Stomach (tissue), 9 donors: Measurements from ENCODE around the gene TH. TPM values are rescaled to one million over a fixed set of nuclear protein-coding genes. Genes with fewer than 3 reads are reported as not detected.
"Not testable (repeated sequence)": the region's sequence is repeated elsewhere in the genome, so short reads cannot be mapped to it uniquely, and the experiment has no call there.

Experiments used
- DNase-seq, 2 donors: peaks; one replicate each; pipeline versions ENCODE4 v3.0.0 to v3.0.0-alpha.2; 2013 to 2019
- H3K27ac ChIP-seq, 5 donors: fragments of 200-600 bp in 4 of 5; sonication (generic) in 4 of 5; one replicate each; pipeline ENCODE4 v1.5.1; 2013 to 2019; ENCODE audit warnings: mild to moderate bottlenecking in 1 of 5, moderate library complexity in 1 of 5
- H3K27me3 ChIP-seq, 3 donors: fragments of 200-600 bp; sonication (generic); one replicate each; pipeline ENCODE4 v1.5.1; 2017 to 2019; ENCODE audit warnings: mixed run types in 1 of 3
- H3K36me3 ChIP-seq, 4 donors: fragments of 200-600 bp; sonication (generic); 1 replicate in 3 of 4; 2 replicates in 1 of 4; pipeline ENCODE4 v1.5.1; 2016 to 2019
- H3K4me1 ChIP-seq, 4 donors: fragments of 200-600 bp; sonication (generic); one replicate each; pipeline ENCODE4 v1.5.1; 2016 to 2019
- H3K4me3 ChIP-seq, 4 donors: fragments of 200-600 bp; sonication (generic) in 3 of 4; one replicate each; pipeline ENCODE4 v1.5.1; 2016 to 2019; ENCODE audit warnings: mild to moderate bottlenecking in 1 of 4
- H3K9me3 ChIP-seq, 4 donors: fragments of 200-600 bp; sonication (generic); one replicate each; pipeline ENCODE4 v1.5.1; 2016 to 2019
- EP300 ChIP-seq: sonication (generic); formaldehyde crosslinking; IDR thresholded peaks from one replicate; pipeline ENCODE4 v1.6.1; 2017; ENCODE audit warnings: antibody characterized with exemption
- POLR2A ChIP-seq, 4 donors: fragments of 450-650 bp; IDR thresholded peaks; one replicate each; pipeline ENCODE4 v1.6.1; 2016; ENCODE audit warnings: antibody characterized with exemption in 4 of 4, control low read depth in 2 of 4, mild to moderate bottlenecking in 1 of 4, moderate library complexity in 1 of 4
- POLR2AphosphoS5 ChIP-seq, 3 donors: sonication (generic); formaldehyde crosslinking; IDR thresholded peaks; one replicate each; pipeline ENCODE4 v1.6.1; 2016; ENCODE audit warnings: antibody characterized with exemption in 3 of 3
- WGBS, 5 donors: extraction: QIAGEN DNeasy Blood & Tissue Kit in 3 of 5; methylation state at CpG; one replicate each; pipeline versions ENCODE4 v1.1.5 to v1.1.7; 2013 to 2018; 5-methylcytosine and 5-hydroxymethylcytosine counted together
- intact Hi-C: fragments of 100-400 bp; cut with DNase I; formaldehyde crosslinking; loops from one replicate; pipeline ENCODE4 v1.15.1; 2023; ENCODE audit warnings: low total_unique reads
- polyA plus RNA-seq, 3 donors: library from polyadenylated mRNA; stranded (reverse); fragments of 200-250 nt; gene quantifications; one replicate each; pipeline ENCODE4 v1.2.3, GENCODE V29; 2013
- total RNA-seq, 5 donors: library from RNA; depleted of rRNA; stranded (reverse); fragments of >200 nt; gene quantifications; one replicate each; pipeline versions ENCODE4 v1.1.0 to v1.2.3, GENCODE V29; 2014 to 2016
- TF ChIP-seq, protein P1 (sequence below), 7 experiments: fragments of 450-650 bp in 4 of 7; fragments of 200-600 bp in 3 of 7; sonication (generic) in 3 of 7; IDR thresholded peaks; one replicate each; pipeline ENCODE4 v1.5.1; 2016 to 2019; ENCODE audit warnings: antibody characterized with exemption in 7 of 7, control low read depth in 2 of 7, mild to moderate bottlenecking in 1 of 7
- donor health status: healthy with polysubstance abuse.
- donor health status: Bipolar disorder and iron deficiency.
- donor health status: healthy.

TH gene
- total and polyA plus RNA-seq, 8 donors = 0.13 to 1.7 TPM; not detected in 6

DNA sequence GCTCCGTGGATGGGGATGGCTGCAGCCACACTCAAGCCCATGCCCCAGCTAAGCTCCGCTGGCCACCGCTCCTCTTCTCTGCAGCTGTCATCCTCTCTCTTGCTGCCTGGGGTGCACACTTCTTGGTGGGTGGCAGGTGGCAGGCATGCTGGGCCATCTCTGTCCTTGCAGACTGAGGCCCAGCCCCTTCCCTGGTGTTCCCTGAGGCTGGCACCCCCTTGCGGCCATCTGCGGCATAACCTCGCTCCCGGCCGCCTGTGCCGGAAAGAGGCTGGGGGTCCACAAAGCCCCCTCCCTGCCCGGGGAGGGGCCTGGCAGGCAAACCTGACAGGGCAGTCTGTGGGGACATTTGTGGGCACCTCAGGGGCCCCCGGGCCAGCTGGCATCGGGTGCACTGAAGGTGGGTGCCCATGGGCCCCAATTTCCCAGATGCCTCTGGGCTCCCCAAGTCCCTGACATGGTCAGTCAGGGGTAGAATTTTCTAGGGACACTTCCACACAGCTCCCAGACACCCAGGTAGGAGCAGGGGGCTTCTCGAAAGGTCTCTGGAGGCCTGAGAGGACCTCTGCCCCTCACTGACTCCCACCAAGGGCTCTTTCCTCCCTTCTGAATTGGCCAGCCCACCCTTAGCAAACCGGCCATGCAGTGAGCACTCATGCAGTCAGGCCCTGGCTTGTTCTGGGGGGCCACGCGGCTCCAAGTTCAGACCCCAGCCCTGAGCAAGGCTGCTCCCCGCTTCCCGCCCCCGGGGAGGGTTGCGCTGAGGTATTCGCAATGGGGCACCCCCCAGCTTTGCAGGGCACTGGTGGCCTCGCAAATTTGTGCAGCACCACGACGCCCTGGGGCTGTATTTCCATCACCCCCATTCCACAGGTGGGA is 23.5 kb upstream of the TH start:
- peaks cover 0 to 57% (median 10%) of the 10 kb centered on the region in 3 donors for H3K27me3 ChIP-seq
- H3K4me1 ChIP-seq = peaks cover 7 to 21% (median 14%) of the 10 kb centered on the region in 4 donors
- 53 to 73% (median 58%) methylated on average over 17 to 24 of the region's 24 CpGs for WGBS, 5 donors
- H3K4me3 ChIP-seq = no peak overlapping the region
- H3K27ac ChIP-seq = no peak overlapping the region
- TF ChIP-seq POLR2A (IDR thresholded peaks at IDR 0.05) (no peak), EP300 (no peak), POLR2AphosphoS5 (IDR thresholded peaks at IDR 0.05) (no peak)
- TF ChIP-seq, protein P1, sequence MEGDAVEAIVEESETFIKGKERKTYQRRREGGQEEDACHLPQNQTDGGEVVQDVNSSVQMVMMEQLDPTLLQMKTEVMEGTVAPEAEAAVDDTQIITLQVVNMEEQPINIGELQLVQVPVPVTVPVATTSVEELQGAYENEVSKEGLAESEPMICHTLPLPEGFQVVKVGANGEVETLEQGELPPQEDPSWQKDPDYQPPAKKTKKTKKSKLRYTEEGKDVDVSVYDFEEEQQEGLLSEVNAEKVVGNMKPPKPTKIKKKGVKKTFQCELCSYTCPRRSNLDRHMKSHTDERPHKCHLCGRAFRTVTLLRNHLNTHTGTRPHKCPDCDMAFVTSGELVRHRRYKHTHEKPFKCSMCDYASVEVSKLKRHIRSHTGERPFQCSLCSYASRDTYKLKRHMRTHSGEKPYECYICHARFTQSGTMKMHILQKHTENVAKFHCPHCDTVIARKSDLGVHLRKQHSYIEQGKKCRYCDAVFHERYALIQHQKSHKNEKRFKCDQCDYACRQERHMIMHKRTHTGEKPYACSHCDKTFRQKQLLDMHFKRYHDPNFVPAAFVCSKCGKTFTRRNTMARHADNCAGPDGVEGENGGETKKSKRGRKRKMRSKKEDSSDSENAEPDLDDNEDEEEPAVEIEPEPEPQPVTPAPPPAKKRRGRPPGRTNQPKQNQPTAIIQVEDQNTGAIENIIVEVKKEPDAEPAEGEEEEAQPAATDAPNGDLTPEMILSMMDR (IDR thresholded peaks at IDR 0.05) = peak in 5 of 7 experiments; percentile 42 to 90 (median 66)
- peak; percentile 53 to 74 for DNase-seq
- H3K9me3 ChIP-seq = no peaks in the 10 kb centered on the region
- no peaks in the 10 kb centered on the region for H3K36me3 ChIP-seq
- intact Hi-C loops = loop anchor here (2.0 to 5.0 kb wide), 3 partner anchors 102 to 226 kb away; no protein-coding TSS in a partner anchor

- H3K36me3 ChIP-seq, H3K27ac ChIP-seq, H3K4me3 ChIP-seq, H3K9me3 ChIP-seq: not testable (repeated sequence)
- intact Hi-C loops = loop anchor here (2.0 kb wide), 1 partner anchor 227 kb away; no protein-coding TSS in a partner anchor
- Histone ChIP-seq H3K27me3 (peaks cover 0 to 61% (median 13%) of the 10 kb centered on the region in 3 donors), H3K4me1 (peaks cover 7 to 21% (median 14%) of the 10 kb centered on the region in 4 donors)
- DNase-seq = peak in 1 of 2 donors; percentile 37
- 41 to 60% (median 48%) methylated on average over 15 to 18 of the region's 20 CpGs for WGBS, 5 donors
These were observed 22.4 kb upstream of the TH start for GRCh38 chr11:2193888-2194595.

DNA sequence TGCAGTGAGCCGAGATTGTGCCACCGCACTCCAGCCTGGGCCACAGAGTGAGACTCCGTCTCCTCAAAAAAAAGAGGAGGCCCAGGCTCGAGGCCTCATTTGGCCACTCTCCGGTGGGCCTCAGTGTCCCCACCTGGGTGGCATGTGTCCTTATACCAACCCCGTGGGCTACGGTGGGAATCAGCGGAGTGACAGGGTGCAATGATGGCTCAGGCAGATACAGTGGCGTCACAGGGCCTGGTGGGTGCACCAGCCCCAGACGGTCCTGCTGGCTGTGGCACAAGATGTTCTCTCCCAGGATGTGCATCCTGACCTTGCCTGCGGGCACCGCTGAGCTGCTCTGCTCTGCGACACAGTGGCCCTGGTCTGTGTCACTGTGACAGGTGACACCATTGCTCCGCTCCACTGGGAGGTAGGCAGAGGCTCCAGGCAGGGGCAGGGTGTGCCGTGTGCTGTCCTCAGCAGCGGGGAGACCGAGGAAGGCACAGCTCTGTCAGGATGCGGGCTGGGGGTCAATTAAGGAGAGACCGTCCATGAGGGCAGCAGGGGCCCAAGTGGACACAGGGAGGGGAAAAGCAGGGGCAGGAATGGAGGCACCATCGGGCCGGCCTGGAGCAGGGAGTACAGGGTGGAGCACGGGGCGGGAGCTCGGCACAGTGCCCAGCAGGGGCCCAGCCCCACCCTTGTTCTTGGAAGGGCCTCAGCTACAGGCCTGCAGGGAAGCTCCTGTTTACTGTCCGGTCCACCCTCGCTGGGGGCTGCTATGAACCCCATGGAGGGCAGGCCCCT is 21.7 kb upstream of the TH start:
- no peaks in the 10 kb centered on the region for H3K36me3 ChIP-seq
- TF ChIP-seq POLR2A (IDR thresholded peaks at IDR 0.05) (no peak), POLR2AphosphoS5 (IDR thresholded peaks at IDR 0.05) (no peak), EP300 (no peak)
- TF ChIP-seq, protein P1 (IDR thresholded peaks at IDR 0.05) = no peak
- intact Hi-C loops = no loop called here
- peak; percentile 57 to 81 for DNase-seq
- H3K27ac ChIP-seq = no peak overlapping the region
- H3K4me3 ChIP-seq = no peak overlapping the region
- peaks cover 7 to 21% (median 14%) of the 10 kb centered on the region in 4 donors for H3K4me1 ChIP-seq
- WGBS, 5 donors = 59 to 90% (median 61%) methylated on average over 15 to 26 of the region's 26 CpGs
- H3K27me3 ChIP-seq = peaks cover 0 to 69% (median 13%) of the 10 kb centered on the region in 3 donors
- H3K9me3 ChIP-seq = no peaks in the 10 kb centered on the region

DNA sequence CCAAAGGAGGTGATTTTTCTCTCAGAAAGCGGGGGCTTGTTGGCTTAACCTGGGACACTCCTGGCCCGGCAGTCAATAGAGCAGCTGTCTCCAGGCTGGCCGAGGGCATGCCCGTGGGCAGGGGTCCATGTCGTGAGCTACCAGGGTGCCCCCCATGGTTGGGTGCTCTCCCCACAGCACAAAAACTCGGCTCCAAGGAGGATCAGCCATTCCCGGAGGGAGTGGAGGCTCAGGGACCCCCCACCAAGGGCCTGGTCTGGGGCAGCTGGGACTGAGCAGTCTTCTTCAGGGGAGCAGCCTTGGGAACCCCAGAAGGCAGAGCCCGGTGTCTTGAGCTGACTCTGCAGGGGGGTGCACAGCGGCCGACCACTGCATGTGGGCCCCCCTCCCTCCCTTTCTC is 20.8 kb upstream of the TH start:
- Histone ChIP-seq H3K27me3 (peaks cover 0 to 76% (median 13%) of the 10 kb centered on the region in 3 donors), H3K36me3 (no peaks in the 10 kb centered on the region), H3K4me3 (no peak overlapping the region), H3K27ac (no peak overlapping the region), H3K9me3 (no peaks in the 10 kb centered on the region), H3K4me1 (peaks cover 7 to 21% (median 13%) of the 10 kb centered on the region in 4 donors)
- 77 to 85% (median 82%) methylated on average over 6 to 10 of the region's 10 CpGs for WGBS, 5 donors
- intact Hi-C loops = no loop called here
- no peak for DNase-seq
- no peak for TF ChIP-seq POLR2AphosphoS5 (IDR thresholded peaks at IDR 0.05)
- no peak for TF ChIP-seq EP300
- no peak for TF ChIP-seq POLR2A (IDR thresholded peaks at IDR 0.05)
- TF ChIP-seq, protein P1 (IDR thresholded peaks at IDR 0.05) = no peak
